Activated T-helper 2 cell treated with anti-CD3 and anti-CD28 coated beads, Interferon-gamma antibody, Interleukin-2, Interleukin-4, amounts not matched to agents 10 μg/mL and 5 μg/mL and 100 μg/mL, durations not matched to agents 14 hours and 24 hours and 36 hours (primary cell): ENCODE data around the gene CABP4. TPM values are rescaled to one million over a fixed set of nuclear protein-coding genes. Genes with fewer than 3 reads are reported as not detected.

Experiments
- DNase-seq: peaks from one replicate; pipeline ENCODE4 v3.0.0; 2021; ENCODE audit warnings: low spot score
- H3K27ac Mint-ChIP-seq: one replicate; pipeline ENCODE4 v1.8.0; 2021; ENCODE audit warnings: mixed read lengths
- H3K27me3 Mint-ChIP-seq: one replicate; pipeline ENCODE4 v1.8.0; 2021; ENCODE audit warnings: low read depth, mixed read lengths
- H3K36me3 Mint-ChIP-seq: one replicate; pipeline ENCODE4 v1.8.0; 2021; ENCODE audit warnings: low read depth, mixed read lengths
- H3K4me1 Mint-ChIP-seq: one replicate; pipeline ENCODE4 v1.8.0; 2021; ENCODE audit warnings: low read depth, mixed read lengths
- H3K4me3 Mint-ChIP-seq: one replicate; pipeline ENCODE4 v1.8.0; 2021; ENCODE audit warnings: low read depth, mild to moderate bottlenecking, moderate library complexity, mixed read lengths
- H3K9me3 Mint-ChIP-seq: one replicate; pipeline ENCODE4 v1.8.0; 2021; ENCODE audit warnings: mixed read lengths
- intact Hi-C: fragments of 100-400 bp; cut with micrococcal nuclease; formaldehyde crosslinking; loops from one replicate; pipeline ENCODE4 v1.15.1; 2023
- total RNA-seq: library from RNA; stranded (reverse); gene quantifications from 2 replicates; pipeline ENCODE4 v1.2.3, GENCODE V29; 2022

Gene CABP4
- total RNA-seq, 1 donor from 2014 or later = 0.73 TPM

- H3K27me3 Mint-ChIP-seq = no peaks in the 10 kb centered on the region
- H3K9me3 Mint-ChIP-seq = no peaks in the 10 kb centered on the region
- intact Hi-C loops = loop anchor here (2.0 to 10.0 kb wide), 3 partner anchors 84 to 222 kb away; no protein-coding TSS in a partner anchor
- DNase-seq = no peak
- H3K36me3 Mint-ChIP-seq = peaks cover 57% of the 10 kb centered on the region
- H3K4me3 Mint-ChIP-seq = peak overlapping the region; percentile 68
- peaks cover 54% of the 10 kb centered on the region for H3K4me1 Mint-ChIP-seq
- H3K27ac Mint-ChIP-seq = peak overlapping the region; percentile 99
Measured at GRCh38 chr11:67486481-67487195, 31.5 kb downstream of the CABP4 start.

GRCh38 chr11:67489203-67489884 lies 34.2 kb downstream of the CABP4 start:
- no peaks in the 10 kb centered on the region for H3K9me3 Mint-ChIP-seq
- H3K27ac Mint-ChIP-seq = peak overlapping the region; percentile 77
- H3K36me3 Mint-ChIP-seq = peaks cover 61% of the 10 kb centered on the region
- H3K27me3 Mint-ChIP-seq = no peaks in the 10 kb centered on the region
- H3K4me3 Mint-ChIP-seq = no peak overlapping the region
- H3K4me1 Mint-ChIP-seq = peaks cover 44% of the 10 kb centered on the region
- no peak for DNase-seq
- intact Hi-C loops = loop anchor here (10.0 kb wide), 1 partner anchor 125 kb away; no protein-coding TSS in a partner anchor

- Mint-ChIP-seq H3K4me1 (peaks cover 36% of the 10 kb centered on the region), H3K4me3 (no peak overlapping the region), H3K27ac (peak overlapping the region; percentile 77), H3K9me3 (no peaks in the 10 kb centered on the region), H3K36me3 (peaks cover 60% of the 10 kb centered on the region), H3K27me3 (no peaks in the 10 kb centered on the region)
- DNase-seq = no peak
- intact Hi-C loops = loop anchor here (10.0 kb wide), 1 partner anchor 125 kb away; no protein-coding TSS in a partner anchor
Measured at GRCh38 chr11:67489885-67490726, 35.0 kb downstream of the CABP4 start.

- intact Hi-C loops = no loop called here
- H3K27me3 Mint-ChIP-seq = no peaks in the 10 kb centered on the region
- DNase-seq = no peak
- peaks cover 63% of the 10 kb centered on the region for H3K36me3 Mint-ChIP-seq
- H3K9me3 Mint-ChIP-seq = no peaks in the 10 kb centered on the region
- no peak overlapping the region for H3K4me3 Mint-ChIP-seq
- H3K27ac Mint-ChIP-seq = peak overlapping the region; percentile 55
- peaks cover 35% of the 10 kb centered on the region for H3K4me1 Mint-ChIP-seq
Measured at GRCh38 chr11:67490727-67491065, 35.5 kb downstream of the CABP4 start.

GRCh38 chr11:67491276-67492068 lies 36.3 kb downstream of the CABP4 start:
- intact Hi-C loops = no loop called here
- H3K27me3 Mint-ChIP-seq = no peaks in the 10 kb centered on the region
- H3K9me3 Mint-ChIP-seq = no peaks in the 10 kb centered on the region
- no peak for DNase-seq
- peaks cover 61% of the 10 kb centered on the region for H3K36me3 Mint-ChIP-seq
- no peak overlapping the region for H3K27ac Mint-ChIP-seq
- H3K4me3 Mint-ChIP-seq = no peak overlapping the region
- peaks cover 27% of the 10 kb centered on the region for H3K4me1 Mint-ChIP-seq

GRCh38 chr11:67492069-67492727 lies 37.0 kb downstream of the CABP4 start:
- H3K4me1 Mint-ChIP-seq = peaks cover 20% of the 10 kb centered on the region
- intact Hi-C loops = no loop called here
- H3K36me3 Mint-ChIP-seq = peaks cover 54% of the 10 kb centered on the region
- H3K27me3 Mint-ChIP-seq = no peaks in the 10 kb centered on the region
- no peaks in the 10 kb centered on the region for H3K9me3 Mint-ChIP-seq
- no peak overlapping the region for H3K4me3 Mint-ChIP-seq
- H3K27ac Mint-ChIP-seq = no peak overlapping the region
- DNase-seq = no peak

- Mint-ChIP-seq H3K4me3 (no peak overlapping the region), H3K9me3 (no peaks in the 10 kb centered on the region), H3K27ac (no peak overlapping the region), H3K36me3 (peaks cover 52% of the 10 kb centered on the region), H3K4me1 (peaks cover 13% of the 10 kb centered on the region), H3K27me3 (no peaks in the 10 kb centered on the region)
- no peak for DNase-seq
- intact Hi-C loops = no loop called here
Measured at GRCh38 chr11:67492801-67493547, 37.8 kb downstream of the CABP4 start.

- Mint-ChIP-seq H3K36me3 (peaks cover 50% of the 10 kb centered on the region), H3K4me3 (no peak overlapping the region), H3K4me1 (peaks cover 6% of the 10 kb centered on the region), H3K27ac (no peak overlapping the region), H3K27me3 (no peaks in the 10 kb centered on the region), H3K9me3 (no peaks in the 10 kb centered on the region)
- intact Hi-C loops = no loop called here
- DNase-seq = no peak
Measured at GRCh38 chr11:67493548-67494370, 38.6 kb downstream of the CABP4 start.

GRCh38 chr11:67494371-67495233 lies 39.4 kb downstream of the CABP4 start:
- H3K4me1 Mint-ChIP-seq = peaks cover 3% of the 10 kb centered on the region
- H3K27me3 Mint-ChIP-seq = no peaks in the 10 kb centered on the region
- no peak overlapping the region for H3K4me3 Mint-ChIP-seq
- peaks cover 53% of the 10 kb centered on the region for H3K36me3 Mint-ChIP-seq
- no peak overlapping the region for H3K27ac Mint-ChIP-seq
- no peak for DNase-seq
- intact Hi-C loops = no loop called here
- no peaks in the 10 kb centered on the region for H3K9me3 Mint-ChIP-seq

GRCh38 chr11:67495234-67496005 lies 40.3 kb downstream of the CABP4 start:
- no peak for DNase-seq
- H3K4me3 Mint-ChIP-seq = no peak overlapping the region
- H3K27ac Mint-ChIP-seq = no peak overlapping the region
- no peaks in the 10 kb centered on the region for H3K4me1 Mint-ChIP-seq
- no peaks in the 10 kb centered on the region for H3K27me3 Mint-ChIP-seq
- intact Hi-C loops = no loop called here
- H3K9me3 Mint-ChIP-seq = no peaks in the 10 kb centered on the region
- peaks cover 51% of the 10 kb centered on the region for H3K36me3 Mint-ChIP-seq
